Activated CD8-positive, alpha-beta memory T cell treated with anti-CD3 and anti-CD28 coated beads for 24 hours (primary cell): ENCODE results near the gene C6orf58.
"Not testable (repeated sequence)": the region's sequence is repeated elsewhere in the genome, so short reads cannot be mapped to it uniquely, and the experiment has no call there.

Experiments
- DNase-seq: peaks from one replicate; pipeline ENCODE4 v3.0.0-alpha.2; 2020

Gene C6orf58

GRCh38 chr6:127592964-127593363 lies 16.0 kb downstream of the C6orf58 start:
- DNase-seq: no peak

DNA sequence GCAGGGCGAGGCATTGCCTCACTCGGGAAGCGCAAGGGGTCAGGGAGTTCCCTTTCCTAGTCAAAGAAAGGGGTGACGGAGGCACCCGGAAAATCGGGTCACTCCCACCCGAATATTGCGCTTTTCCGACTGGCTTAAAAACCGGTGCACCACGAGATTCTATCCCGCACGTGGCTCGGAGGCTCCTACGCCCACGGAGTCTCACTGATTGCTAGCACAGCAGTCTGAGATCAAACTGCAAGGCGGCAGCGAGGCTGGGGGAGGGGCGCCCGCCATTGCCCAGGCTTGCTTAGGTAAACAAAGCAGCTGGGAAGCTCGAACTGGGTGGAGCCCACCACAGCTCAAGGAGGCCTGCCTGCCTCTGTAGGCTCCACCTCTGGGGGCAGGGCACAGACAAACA lies 16.5 kb downstream of the C6orf58 start:
- DNase-seq: not testable (repeated sequence)

GRCh38 chr6:127606131-127606562 lies 29.2 kb downstream of the C6orf58 start:
- DNase-seq: no peak

DNA sequence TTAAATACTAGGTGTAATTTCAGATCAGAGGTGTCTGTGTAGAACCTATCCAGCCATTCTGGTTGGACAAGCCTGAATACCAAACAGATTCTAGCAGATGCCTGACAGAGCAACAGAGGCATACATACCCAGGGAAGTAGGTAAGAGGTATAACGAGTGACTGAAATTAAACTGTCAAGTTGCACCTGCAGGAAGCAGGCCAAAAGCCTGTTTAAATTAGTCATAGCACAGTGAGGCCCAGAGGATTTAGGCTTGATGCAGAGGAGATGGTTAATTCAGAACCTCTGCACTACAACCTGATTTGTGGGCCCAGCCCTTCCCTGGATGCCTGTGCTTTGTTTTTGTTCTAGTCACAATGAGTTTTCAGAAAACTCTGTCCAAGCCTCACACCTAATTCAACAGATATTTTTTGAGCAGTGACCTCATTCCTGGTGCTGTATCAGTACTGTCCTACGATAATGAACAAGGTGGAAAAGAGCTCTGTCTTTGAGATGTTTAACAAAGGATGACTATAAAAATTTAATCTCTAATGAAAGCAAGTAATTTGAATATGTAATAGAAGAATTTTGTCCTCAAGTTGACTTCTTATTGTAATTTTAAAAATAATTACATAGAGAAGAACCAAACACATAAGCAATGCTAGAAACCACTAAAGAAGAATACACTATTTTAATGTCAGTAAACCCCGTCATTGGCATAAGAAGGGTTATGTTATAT lies 31.7 kb downstream of the C6orf58 start:
- no peak for DNase-seq

GRCh38 chr6:127618729-127619128 lies 41.8 kb downstream of the C6orf58 start:
- no peak for DNase-seq

DNA sequence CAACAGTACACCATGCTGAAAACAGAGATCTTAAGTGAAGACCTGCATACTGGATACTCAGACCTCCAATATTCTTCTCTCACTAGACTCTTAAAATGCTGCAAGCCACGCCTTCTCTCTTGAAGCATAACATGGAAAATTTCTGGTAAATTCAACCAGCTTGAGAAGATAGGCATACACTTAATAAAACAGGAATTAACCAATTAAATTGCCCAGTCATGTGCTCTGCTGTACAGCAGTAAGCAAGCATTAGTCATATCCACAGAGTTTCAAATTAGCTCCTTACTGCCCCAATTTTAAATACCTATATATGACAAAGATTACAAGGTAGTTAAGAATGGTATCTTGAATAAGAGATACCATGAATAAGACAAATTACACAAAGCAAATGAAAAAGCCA lies 53.8 kb downstream of the C6orf58 start:
- DNase-seq: no peak

DNA sequence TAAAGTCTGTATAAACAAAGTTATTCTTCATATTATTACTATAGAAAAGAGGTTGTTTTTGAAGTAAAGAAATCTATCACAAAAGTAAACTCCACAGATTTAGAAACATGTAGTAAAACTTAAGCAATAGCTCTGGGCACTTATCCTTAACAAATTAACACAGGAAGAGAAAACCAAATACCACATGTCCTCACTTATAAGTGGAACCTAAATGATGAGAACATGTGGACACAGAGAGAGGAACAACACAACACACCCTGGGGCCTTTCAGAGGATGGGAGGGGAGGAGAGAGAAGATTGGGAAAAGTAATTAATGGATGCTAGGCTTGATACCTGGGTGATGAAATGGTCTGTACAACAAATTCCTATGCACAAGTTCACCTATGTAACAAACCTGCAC lies 57.2 kb downstream of the C6orf58 start:
- no peak for DNase-seq

DNA sequence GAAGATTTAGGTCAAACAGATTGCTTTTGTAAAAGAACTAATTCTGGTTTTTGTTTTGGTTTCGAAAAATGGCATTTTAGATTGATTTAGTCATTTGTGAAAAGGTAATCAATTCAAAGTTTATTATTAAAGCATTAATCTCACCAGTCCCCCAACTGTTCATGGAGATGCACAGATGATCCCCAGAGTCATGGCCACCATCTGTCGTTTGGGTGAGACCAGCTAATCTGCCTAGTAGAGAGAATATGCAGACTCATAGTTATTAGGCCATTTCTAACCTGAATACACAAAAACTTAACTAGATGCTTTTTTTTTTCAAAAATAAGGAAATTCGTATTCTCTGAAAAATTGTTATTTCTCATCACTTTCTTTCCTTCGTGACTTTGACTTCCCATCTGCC lies 58.1 kb downstream of the C6orf58 start:
- DNase-seq: no peak

DNA sequence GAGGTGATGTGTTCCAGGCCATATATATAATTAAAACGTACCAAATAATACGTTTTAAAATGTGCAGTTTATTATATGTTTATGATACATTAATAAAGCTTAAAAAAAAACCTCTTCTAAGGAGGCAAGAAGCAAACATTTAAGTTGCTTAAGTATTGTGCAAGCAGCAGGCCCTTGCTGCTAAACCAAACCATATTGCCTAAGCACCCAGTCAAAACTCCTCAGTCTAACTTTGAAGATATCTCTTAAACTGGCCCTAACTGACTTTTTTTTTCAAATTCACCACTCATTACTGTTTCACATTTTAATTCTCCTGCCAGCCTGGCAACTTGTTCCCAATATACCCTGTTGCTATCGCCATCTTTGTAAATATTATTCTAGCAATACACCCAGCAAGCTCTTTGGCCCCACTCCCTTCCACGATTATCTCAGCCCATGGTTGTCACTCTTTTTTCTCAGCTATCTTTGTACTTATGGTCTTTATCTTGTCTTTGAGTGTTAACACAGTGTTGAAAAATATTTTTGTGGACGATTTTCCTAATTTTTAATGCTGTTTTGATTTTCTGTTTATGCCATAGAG lies 60.9 kb downstream of the C6orf58 start:
- no peak for DNase-seq
